ENCODE results near the gene CFL2.
A peak's percentile ranks its signal among the peaks of the same experiment; 100 is the strongest.
"Not testable (repeated sequence)": the region's sequence is repeated elsewhere in the genome, so short reads cannot be mapped to it uniquely, and the experiment has no call there.

CFL2 gene

GRCh38 chr14:34741840-34742239 is 27.4 kb upstream of the CFL2 start:
- no peak for TF ChIP-seq CTCF (IDR thresholded peaks at IDR 0.05; ENCODE audit: low read depth, low read length)
- no peak for DNase-seq (ENCODE audit: extremely low read depth, low read depth)

GRCh38 chr14:34740139-34740538 is 25.7 kb upstream of the CFL2 start:
- DNase-seq (ENCODE audit: extremely low read depth, low read depth) = not testable (repeated sequence)

- not testable (repeated sequence) for DNase-seq (ENCODE audit: extremely low read depth, low read depth)
These were observed 22.7 kb upstream of the CFL2 start for GRCh38 chr14:34737079-34737478.

- no peak for DNase-seq (ENCODE audit: extremely low read depth, low read depth)
- TF ChIP-seq CTCF (IDR thresholded peaks at IDR 0.05; ENCODE audit: low read depth, low read length) = no peak
These were observed 18.9 kb upstream of the CFL2 start for GRCh38 chr14:34733245-34733644.

- DNase-seq (ENCODE audit: extremely low read depth, low read depth) = no peak
- TF ChIP-seq CTCF (IDR thresholded peaks at IDR 0.05; ENCODE audit: low read depth, low read length) = no peak
These were observed 18.4 kb upstream of the CFL2 start for GRCh38 chr14:34732802-34733201.

- no peak for TF ChIP-seq CTCF (IDR thresholded peaks at IDR 0.05; ENCODE audit: low read depth, low read length)
- DNase-seq (ENCODE audit: extremely low read depth, low read depth) = no peak
These were observed 9.5 kb upstream of the CFL2 start for GRCh38 chr14:34723867-34724266.

GRCh38 chr14:34722723-34723545 is 8.5 kb upstream of the CFL2 start:
- peak; percentile 70 for TF ChIP-seq CTCF (IDR thresholded peaks at IDR 0.05; ENCODE audit: low read depth, low read length)
- no peak for DNase-seq (ENCODE audit: extremely low read depth, low read depth)

- TF ChIP-seq CTCF (IDR thresholded peaks at IDR 0.05; ENCODE audit: low read depth, low read length) = no peak
- no peak for DNase-seq (ENCODE audit: extremely low read depth, low read depth)
These were observed 6.7 kb upstream of the CFL2 start for GRCh38 chr14:34721129-34721528.
